NCI-H128 (cell line): ENCODE results near the gene VPS54.

Source experiments
- DNase-seq: peaks from one replicate; lab custom pipeline; 2025; ENCODE audit not compliant: unreplicated experiment; lab: John Stamatoyannopoulos, UW

The VPS54 gene

DNA sequence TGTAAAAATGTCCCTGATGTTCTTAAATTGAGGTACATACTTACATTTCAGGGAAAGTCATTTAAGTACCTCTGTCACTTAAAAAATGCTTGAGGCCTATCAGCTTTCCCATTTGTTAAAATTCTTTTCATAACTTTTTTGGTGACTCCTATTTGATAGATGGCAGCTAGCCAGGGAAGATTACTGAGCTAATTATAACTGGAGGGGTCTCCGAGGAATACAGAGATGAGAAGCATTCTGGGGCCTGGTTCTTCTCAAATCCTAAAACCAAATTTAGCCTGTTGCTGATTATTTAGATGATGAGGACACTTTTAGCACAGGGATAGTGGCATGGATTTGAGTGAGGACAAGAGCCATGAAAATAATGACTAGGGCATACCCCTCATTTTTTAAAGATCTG is 172.7 kb downstream of the VPS54 start:
- no peak for DNase-seq

DNA sequence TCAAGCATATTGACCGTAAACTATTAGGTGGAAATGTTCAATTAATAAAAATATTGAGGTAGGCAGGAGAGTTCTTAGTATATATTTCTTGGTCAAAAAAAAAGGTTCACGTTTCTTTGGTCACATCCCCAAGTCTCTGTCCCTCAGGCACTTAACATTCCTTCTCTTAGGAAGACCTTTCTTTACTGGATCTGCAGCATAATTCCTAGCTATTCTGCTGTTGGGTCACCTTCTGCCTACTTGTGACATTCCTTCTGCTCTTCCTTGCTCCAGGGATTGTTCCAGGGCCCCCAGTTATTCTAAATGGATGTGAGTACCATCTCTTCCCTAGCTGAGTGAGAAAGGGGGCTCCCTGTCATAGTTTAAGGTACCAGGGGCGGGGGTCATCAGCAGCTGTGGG is 173.4 kb downstream of the VPS54 start:
- no peak for DNase-seq

DNA sequence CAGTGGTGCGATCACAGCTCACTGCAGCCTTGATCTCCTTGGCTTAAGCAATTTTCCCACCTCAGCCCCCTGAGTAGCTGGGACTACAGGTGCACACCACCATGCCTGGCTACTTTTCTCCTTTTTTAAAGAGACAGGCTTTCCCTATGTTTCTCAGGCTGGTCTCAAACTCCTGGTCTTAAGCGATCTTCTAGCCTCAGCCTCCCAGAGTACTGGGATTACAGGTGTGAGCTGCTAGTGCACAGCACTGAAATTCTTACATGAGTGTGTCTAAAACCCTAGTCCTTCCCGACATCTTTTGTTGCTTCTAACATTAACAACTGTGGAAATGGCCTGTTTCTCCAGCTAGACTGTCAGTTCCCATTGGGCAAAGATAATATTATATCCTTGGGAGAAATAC is 174.6 kb downstream of the VPS54 start:
- no peak for DNase-seq

DNA sequence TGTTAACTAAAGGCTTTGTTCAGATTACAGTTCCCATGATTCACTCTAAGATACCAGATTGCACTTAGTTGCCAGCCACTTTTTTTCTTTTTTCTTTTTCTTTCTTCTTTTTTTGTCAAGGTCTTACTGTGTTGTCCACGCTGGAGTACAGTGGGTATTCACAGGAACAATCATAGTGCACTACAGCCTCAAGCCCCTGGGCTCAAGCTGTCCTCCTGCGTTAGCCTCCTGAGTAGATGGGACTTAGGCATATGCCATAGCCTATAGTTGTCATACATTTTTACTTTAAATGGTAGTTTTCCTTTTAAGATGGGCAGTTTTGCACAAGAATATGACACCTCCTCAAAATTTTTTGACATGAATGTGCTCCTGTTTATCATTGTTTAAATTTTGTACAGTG is 175.4 kb downstream of the VPS54 start:
- no peak for DNase-seq

DNA sequence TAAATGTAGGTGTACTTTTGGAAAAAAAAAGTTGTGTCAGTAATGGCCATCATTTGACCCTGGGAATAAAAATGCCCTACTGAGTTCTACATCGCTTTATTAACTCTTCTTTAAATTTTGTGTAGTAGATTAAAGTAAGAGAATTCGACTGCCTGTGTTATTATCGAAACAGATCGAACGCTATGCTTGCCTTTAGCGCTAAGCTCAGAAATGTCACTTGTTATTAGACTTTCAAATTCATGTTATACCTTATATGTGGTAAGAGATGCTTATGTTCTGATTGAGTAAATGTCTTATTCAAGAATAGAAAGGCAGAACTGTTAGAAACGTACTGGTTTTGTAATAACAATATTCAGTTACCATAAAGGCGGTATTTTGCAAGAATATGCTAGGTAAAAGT is 176.1 kb downstream of the VPS54 start:
- DNase-seq: no peak

DNA sequence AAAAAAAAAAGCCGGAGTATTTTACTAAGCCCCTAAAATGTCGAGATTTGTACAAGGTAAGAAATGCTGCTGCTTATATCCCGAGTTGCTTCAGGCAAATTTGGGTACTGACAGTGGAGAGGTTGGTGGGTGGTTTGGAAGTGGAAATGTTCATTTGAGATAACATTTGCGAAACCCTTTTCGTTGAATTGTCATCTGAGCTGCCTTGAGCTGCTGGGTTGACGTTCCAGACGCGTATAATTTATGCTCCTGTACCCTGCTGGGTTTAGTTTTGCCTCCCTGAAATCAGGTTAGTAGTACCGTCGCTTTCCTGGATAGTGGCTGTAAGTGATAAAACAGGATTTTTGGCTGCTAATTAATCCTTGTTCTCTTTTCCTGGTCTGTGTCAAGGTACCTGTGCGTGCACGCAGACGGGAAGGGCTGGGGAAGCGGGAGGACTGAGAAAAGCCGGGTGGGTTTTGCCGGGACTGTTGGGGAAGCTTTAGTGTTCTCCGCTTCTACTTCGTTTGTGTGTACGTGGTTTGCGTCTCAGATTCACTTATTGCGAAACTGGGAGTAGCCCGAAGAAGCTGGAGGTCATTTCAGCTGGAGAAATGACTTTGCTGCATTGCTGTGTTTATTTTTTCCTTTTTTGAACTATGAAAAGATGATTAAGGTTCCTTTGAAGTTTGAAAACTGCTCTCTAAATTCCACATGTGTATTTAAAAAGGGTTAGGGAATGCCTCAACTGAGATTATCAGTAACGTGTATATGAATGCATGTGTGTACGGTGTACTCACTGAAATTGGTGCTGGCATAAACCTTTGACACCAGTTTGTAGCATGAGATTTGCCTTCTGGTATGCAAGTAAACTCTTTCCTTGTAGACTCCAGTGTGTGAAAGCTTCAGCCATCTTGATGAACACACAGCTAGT is 176.8 kb downstream of the VPS54 start:
- no peak for DNase-seq
